ENCODE measurements around the gene PEX19.

Gene PEX19

DNA sequence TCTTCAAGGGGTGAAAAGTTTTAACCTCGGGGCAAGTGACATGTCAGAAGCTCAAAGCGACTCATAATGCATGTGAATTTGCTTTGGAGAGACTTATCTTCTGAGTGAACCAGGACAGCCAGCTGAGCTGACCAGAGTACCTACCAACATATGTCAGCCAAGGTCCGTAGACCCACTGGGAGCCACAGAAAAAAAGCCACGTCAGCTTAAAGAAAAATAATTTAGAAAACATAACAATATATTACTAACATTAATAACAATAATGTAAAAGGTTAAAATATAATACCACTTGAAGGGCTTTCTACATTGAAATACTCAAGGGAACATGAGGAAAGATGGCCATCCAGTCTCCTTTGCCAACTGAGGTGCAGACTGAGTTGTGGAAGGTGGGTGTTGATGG is 6.9 kb downstream of the PEX19 start:
- no peak for DNase-seq (ENCODE audit: low read depth)

DNA sequence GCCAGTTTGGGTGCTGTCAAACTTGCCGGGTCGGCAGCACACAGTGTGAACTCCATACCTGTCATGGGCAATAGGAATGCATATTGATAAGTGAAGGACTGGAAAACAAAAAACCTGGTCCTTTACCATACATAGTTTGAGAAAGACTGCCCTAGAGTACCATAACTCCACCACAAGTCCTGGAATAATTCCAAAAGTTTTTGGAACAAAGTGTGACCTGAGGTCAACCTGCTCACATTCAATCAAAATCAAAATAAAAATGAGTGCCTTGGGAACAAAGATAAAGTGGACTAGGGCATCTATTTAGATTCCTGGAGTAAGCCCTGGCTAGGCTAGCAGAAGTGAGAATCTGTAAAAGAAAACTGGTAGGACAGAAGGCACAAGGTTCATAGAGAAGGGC is 7.6 kb downstream of the PEX19 start:
- no peak for DNase-seq (ENCODE audit: low read depth)

DNA sequence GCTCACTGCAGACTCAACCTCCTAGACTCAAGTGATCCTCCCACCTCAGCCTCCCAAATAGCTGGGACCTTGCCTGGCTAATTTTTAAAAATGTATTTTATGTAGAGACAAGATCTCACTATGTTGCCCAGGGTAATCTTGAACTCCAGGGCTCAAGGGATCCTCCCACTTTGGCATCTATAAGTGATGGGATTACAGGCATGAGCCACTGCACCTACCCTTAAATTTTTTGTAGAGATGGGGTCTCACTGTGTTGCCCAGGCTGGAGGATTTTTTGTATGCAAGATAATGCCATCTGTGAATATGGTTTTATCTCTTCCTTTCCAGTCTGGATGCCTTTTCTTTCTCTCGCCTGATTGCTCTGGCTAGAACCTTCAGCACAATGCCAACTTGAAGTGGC is 13.9 kb downstream of the PEX19 start:
- no peak for DNase-seq (ENCODE audit: low read depth)

DNA sequence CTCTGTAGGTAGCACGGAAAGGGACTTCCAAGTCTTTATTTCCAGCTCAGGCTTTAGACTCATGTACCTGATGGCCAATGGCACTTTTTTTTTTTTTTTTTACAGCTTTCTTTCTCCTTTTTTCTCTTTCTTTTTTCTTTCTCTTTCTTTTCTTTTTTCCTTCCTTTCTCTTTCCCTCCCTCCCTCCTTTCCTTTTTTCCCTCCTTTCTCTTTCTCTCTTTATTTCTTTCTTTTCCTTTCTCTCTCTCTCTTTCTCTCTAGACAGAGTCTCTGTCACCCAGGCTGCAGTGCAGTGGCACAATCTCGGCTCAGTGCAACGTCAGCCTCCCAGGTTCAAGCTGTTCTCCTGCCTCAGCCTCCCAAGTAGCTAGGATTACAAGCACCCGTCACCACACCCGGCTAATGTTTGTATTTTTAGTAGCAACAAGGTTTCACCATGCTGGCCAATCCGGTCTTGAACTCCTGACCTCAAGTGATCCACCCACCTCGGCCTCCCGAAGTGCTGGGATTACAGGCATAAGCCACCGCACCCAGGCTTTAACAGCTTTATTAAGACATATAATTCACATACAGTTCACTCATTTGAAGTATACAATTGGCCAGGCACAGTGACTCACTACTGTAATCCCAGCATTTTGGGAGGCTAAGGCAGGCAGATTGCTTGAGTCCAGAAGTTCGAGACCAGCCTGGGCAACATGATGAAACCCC is 17.5 kb downstream of the PEX19 start:
- no peak for DNase-seq (ENCODE audit: low read depth)

DNA sequence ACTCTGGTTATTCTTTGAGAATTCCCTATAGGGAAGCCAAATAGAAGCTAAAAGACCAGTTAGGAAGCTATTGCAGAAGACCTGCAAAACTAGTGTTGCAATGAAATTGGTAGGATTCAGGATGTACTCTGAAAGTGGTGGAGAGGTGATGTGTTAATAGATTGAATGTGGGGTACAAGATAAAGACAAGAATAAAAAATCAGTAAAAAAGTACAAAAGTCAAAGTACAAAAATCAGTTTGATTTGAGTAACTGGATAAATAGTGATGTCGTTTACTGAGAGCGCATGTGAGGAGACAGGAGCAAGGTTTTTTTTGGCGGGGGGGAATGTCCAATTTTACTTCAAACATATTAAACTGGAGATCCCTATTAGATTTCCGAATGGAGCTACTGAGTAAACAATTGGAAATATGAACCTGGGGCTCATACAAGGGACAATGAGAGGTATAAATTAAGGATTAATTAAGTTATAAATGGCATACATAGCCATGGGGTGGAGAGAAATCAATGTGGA is 20.1 kb downstream of the PEX19 start:
- DNase-seq (ENCODE audit: low read depth) = no peak

DNA sequence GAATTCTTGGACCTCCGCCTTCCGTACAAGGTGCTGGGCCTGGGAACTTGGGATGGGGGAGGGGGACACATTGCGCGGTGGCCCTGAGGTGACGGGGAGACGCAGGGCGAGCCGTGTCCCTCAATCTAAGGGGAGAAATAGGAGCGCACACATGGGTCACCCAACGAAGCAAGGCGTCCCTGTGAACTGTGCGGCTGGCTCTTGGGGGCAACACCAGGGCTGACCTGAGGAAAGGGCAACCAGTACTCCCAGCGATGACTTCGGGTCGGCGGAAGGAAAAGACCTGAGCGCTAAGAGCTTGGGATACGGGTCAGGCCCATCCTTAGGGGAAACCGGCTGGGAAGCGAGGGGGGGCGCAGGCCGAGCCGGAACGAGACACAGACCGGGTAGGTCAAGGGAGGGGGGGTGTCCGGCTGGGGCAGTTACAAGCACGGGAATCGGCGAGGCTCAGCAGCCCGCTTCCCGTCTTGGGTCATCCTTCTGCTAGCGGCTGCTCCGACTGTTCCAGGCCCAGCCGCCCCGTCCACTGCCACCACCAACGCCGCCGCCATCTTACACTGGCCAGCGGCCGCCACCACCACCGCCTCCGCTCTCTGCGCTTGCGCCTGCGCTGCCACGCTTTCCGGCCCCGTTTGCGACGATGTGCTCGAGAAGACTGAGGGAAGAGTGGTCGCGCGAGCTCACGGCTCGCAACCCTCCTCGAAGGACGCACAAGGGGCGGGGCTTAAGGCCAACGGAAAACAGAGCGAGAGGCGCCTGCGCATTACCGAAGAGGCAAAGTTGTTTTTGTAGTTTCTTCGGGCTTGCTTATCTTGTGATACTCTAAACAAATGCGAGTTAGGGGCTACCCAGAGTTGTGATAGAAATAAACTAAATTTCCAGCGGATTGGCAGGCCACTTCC is 22.8 kb downstream of the PEX19 start, which contains the start of gene DCAF8:
TSS of gene DCAF8 (minus strand) at position 657 of the 902 bp plus-strand sequence. CDS start 18,541 bp downstream, outside the sequence.
- peak; percentile 94 for DNase-seq (ENCODE audit: low read depth)

DNA sequence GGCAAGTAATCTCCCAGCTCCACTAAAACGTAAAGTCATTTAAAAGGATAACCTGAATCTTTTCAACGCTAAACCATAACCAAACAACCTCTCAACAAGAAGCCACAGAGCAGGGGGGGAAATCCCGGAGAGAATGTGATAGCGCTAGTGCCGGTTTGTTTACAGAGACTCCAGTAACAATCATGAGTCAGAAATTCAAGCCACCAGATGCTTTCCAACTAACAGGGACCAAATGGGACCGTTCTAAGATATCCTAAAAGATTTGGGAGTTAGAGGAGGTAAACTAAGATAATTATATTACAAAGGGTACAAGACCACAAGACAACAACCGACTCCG is 23.4 kb downstream of the PEX19 start:
- DNase-seq (ENCODE audit: low read depth) = peak; percentile 59

DNA sequence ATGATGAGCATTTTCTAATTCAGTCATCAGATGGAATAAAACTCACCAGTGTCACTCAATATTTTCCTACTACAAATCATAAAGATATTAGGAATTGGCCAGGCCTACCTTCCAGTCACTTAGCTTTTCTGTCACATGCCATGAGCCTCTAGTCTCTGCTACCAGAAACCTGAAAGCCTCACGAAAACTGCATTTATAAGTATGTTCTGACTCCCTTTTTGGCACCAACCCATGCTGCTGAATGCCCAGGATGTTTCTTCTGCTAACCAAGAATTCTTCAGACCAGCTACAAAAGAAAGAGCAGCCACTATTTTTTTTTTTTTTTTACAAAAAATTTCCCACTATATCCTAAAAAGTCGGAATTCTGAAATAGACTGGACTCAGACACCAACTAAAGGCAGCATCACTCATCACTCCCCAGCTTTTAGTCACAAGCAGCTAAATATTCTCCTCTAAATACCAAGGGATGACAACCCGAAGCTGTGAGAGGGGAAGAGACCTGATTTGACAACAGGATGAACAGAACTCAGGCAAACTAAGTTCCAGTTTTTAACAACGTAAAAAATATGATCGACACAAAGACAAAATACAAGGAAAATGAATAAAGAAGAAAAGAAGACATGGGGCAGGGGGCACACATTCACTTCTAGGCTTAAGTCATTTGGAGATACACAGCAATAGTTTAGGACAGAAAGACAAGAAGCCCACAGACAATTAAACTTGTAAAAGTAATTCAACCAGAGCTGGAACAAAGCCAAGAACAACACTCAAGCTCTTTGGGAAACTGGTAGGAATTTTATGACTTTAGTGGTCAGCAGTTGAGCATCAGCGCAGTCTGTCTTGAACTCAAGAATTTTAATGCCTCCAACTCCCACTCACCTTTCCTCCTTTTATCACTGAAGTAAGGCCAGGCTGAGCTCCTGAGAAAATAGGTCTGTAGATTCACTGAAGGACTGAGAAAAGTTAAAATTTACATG is 24.2 kb downstream of the PEX19 start:
- no peak for DNase-seq (ENCODE audit: low read depth)

DNA sequence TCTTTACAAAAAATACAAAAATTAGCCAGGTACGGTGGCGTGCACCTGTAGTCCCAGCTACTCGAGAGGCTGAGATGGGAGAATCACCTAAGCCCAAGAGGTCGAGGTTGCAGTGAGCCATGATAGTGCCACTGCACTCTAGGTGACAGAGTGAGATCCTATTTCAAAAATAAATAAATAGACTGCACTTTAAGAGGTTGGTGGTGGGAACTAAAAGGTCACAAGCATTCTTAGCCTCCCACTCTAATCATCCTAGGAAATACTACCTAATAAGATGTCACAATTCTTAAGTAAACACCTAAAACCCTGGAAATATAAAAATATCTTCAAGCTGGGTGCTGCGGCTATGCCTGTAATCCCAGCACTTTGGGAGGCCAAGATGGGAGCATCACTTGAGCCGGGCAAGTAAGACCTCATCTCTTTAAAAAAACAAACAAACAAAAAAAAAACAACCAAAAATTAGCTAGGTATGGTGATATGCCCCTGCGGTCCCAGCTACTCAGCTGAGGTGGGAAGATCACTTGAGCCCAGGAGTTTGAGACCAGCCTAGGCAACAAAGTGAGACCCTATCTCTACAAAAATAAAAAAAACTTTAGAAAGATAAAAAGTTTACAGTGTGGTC is 26.6 kb downstream of the PEX19 start:
- no peak for DNase-seq (ENCODE audit: low read depth)

DNA sequence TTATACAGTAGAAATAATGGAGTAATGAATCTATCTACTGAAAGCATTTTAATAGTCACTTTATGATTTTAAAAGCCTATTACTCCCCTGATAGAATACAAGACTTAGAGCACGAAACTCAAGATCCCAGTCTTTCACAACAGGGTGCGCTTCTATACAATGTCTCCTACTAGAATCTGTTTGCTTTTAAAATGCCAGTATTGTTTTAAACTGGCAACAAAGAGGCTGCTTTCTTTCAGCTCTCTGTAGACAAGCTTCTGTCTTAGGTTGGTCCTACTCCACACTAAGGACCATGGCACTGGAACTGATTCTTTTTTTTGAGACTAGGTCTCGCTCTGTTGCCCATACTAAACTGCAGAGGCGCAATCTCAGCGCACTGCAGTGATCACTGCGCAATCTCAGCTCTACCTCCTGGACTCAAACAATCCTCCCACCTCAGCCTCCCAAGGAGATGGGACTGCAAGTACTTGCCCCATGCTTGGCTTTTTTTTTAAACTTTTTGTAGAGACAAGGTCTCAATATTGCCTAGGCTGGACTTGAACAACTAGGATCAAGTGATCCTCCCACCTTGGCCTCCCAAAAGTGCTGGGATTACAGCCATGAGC is 27.4 kb downstream of the PEX19 start:
- DNase-seq (ENCODE audit: low read depth) = no peak

DNA sequence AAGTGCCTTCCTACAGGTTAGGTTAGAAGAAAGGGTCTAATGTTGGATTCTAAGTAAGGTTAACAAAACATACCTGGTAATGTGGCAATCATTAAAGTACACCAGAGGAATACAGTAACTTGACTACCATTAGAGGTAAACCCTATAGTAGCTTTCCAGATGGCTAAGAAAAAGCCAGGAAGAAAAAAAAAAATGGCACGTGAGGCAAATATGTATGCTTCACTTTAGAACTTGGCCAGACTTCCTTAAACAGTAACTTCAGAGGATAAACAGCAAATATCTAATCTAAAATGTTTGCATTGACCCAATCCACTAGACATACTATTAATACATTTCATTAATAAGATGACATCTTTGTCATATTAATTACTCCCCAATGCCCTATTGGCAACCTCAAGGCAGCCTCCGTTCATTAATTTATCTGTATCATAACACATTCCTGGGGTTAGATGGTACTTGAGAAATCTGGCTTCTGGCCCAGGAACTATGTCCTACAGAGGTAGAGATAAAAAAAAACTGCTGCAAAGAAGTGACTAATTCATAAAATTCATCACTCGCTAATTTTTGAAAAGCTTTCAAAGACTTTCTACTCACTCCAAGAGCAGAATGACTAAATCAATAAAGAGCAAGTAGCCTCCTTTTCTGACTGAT is 28.4 kb downstream of the PEX19 start:
- DNase-seq (ENCODE audit: low read depth) = no peak

DNA sequence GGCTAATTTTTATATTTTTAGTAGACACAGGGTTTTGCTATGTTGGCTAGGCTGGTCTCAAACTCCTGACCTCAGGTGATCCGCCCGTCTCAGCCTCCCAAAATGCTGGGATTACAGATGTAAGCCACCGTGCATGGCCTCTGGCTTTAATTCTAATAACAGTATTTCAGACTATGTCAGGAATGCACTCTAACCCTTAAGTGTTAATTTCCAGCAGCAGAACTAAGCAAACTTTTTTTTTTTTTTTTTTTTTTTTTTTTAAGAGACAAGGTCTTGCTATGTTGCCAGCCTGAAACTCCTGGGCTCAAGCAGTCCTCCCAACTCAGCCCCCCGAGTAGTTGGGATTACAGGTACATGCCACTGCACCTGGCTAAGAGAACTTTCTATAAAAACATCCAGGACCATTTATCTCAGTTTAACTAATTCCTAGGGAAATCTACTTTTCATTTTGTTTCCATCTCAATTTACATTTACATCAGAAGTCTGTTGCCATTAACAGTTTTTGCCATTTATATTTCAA is 29.1 kb downstream of the PEX19 start:
- no peak for DNase-seq (ENCODE audit: low read depth)

DNA sequence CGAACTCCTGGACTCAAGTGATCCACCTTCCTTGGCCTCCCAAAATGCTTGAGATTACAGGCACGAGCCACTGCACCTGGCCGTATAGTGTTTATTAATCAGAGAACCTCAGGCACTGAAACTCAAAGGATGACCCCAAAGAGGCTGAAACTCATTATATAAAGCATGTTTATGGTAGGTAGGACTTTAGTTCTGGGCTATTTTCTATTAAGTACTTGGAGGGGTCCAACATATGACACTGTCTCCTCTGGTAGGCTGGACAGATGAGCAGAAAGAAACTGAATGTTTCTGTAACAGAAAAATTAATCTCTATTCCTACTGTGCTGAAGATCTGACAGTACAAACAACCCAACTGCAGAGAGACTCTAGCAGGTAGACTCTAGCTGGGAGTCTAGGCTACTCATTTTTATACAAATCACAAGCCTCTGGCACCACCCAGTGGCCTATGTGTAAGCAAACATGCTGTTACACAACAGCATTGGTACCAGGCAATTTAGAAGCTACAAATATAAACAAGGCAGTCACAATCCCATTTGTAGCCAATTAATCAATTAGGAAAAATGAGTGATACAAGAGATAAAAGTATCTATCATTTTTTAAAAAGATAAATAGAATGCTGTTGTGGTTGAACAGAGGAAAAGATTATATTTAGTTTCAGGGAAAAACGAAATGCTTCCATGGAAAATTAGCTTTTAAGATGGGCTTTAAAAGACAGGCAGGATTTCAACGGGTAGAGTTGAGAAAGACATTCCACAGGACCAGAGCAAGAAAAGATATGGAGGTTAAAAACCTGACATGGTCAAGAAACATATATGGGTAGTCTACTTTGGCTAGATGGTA is 33.0 kb downstream of the PEX19 start:
- DNase-seq (ENCODE audit: low read depth) = peak; percentile 53

DNA sequence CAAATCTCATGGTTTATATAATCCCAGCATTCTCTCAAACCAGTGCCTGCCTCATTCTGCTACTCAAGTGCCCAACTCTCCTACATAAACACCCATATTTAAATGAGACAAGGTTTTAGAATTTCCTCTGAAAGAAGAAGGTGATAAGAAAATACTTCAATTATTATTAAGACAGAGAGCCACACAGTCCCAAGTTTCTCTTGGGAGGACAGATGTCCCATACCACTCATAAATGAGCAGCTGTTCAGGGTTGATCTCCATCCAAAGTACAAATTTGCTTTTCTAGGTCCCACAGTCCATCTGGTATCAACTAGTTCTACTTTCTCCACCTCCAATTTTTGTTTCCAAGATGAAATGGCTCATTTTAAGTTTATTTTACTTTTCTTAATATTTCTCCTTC is 33.9 kb downstream of the PEX19 start:
- DNase-seq (ENCODE audit: low read depth) = no peak

DNA sequence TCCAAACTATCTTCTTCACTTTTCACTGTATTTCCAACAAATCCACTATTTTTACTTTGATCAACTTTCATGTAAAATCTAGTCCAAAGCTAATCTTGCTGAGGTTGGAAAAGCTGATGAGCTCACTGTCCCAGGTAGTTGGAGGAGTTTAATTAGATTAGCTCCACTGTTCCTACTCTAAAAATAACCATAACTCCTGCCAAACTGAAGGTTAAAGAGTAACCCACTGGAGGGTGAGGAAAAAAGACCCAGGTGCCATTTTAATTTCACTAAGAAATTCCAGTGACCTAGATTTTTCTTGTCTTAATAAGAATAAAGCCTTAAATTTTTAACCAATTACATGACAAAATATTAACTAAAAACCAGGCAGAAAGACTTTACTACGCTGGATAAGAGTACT is 37.9 kb downstream of the PEX19 start:
- DNase-seq (ENCODE audit: low read depth) = no peak

DNA sequence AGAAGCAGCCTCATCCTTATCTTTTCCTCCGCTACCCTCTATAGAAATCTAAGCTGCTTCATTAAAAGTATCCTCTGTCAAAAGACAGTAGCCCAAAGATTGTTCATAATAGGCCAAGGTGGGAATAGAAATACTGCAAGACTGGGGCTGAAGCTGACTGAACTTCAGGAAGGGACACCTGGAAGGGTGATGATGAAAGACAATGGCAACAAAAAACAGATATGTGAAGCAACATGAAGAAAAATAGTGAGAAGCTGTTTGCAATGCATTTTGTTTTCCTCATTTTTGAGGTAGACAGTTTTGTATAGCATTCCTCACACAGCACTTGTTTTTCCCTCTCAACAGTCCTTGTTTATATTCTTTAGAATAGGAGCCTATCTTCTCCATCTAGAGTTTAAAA is 39.5 kb downstream of the PEX19 start:
- DNase-seq (ENCODE audit: low read depth) = no peak

DNA sequence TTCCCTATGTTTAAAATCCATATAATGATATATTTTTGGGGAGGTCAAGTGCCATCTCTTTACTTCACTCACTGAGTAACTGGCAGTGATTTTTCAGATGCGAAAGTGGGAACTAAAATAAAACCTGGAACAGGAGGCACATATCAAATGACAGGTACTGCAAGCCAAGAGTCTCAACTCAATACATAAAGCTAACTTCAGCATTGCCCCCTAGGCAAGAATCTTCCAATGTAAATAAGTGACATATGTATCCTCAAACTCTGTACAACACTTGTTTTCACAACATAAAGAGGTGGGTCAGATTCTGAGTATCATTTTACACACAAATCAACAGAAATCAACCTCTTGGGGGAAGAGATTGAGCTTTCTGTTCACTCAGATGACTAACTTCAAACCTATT is 40.7 kb downstream of the PEX19 start:
- no peak for DNase-seq (ENCODE audit: low read depth)

DNA sequence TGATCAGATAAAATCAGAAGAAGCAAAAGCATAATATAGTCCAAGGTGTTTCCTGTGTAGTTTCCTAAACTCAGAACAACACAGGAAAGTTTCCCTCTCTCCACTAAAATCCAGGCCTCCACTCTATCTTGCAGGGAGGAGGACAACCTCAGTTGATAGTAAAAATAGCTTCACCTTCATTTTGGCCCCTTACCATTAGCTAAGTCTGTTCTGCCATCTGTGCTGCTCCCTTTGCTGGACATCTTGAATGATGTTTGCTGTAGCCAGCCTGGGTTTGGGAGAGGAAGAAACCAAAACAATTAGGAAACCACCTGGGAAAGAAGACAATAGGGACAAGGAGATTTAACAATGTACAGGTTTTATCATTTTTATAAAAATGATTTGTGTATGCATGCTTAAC is 41.2 kb downstream of the PEX19 start:
- DNase-seq (ENCODE audit: low read depth) = no peak

DNA sequence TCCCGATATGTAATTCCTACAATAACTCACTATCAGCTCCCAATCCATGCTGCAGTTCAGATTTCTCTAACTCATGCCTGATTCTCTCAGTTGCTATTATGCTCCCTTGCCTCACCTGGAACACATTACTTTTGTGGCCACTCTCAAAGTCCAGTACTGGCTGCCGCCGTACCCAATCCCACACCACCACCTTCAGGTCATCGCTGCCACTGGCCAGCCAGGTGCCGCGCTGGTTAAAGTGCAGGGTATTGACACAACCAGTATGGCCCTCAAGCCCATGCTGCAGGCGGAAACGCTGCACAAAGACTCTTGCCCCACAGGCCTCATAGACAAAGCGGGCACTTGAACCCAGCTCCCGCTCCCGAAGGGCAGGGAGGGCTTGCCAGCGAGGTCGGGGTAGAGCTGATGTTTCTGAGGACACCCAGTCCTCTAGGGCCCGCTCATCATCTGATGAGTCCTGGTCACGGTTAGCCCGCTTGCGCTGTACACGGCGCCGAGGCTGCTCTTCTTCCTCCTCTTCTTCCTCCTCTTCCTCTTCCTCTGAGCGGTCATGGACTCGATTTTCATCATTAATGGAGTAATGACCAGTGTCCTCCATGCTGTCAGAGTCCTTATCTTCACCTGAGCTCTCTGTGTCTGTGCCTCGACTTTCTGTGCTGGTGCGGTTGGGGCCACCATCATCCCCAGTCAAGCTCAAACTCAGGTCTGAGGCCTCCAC is 45.2 kb downstream of the PEX19 start:
- DNase-seq (ENCODE audit: low read depth) = no peak

Measured in stimulated activated CD4-positive, alpha-beta T cell treated with anti-CD3 and anti-CD28 coated beads, Interleukin-2, amount 100 ng/mL, for 4 hours (primary cell).